Ishikawa (cell line): Measurements from ENCODE around the gene ZSWIM3.

ENCODE experiments used
- CEBPB ChIP-seq: IDR thresholded peaks from 2 replicates; pipeline ENCODE4 v1.6.1; 2012
- CREB1 ChIP-seq: IDR thresholded peaks from 2 replicates; pipeline ENCODE4 v1.6.1; 2012; ENCODE audit warnings: low read depth
- EGR1 ChIP-seq: IDR thresholded peaks from 2 replicates; pipeline ENCODE4 v1.6.1; 2012
- EP300 ChIP-seq: IDR thresholded peaks from 2 replicates; pipeline ENCODE4 v1.6.1; 2012; ENCODE audit warnings: borderline replicate concordance
- FOXM1 ChIP-seq: IDR thresholded peaks from 2 replicates; pipeline ENCODE4 v1.6.1; 2012; ENCODE audit warnings: low read depth, borderline replicate concordance
- MAX ChIP-seq: IDR thresholded peaks from 2 replicates; pipeline ENCODE4 v1.6.1; 2012
- NFIC ChIP-seq: IDR thresholded peaks from 2 replicates; pipeline ENCODE4 v1.6.1; 2012
- RAD21 ChIP-seq: IDR thresholded peaks from 2 replicates; pipeline ENCODE4 v1.6.1; 2012; ENCODE audit warnings: low read depth
- REST ChIP-seq: IDR thresholded peaks from 2 replicates; pipeline ENCODE4 v1.6.1; 2012; ENCODE audit warnings: low read depth, mild to moderate bottlenecking
- TAF1 ChIP-seq: IDR thresholded peaks from 2 replicates; pipeline ENCODE4 v1.6.1; 2012; ENCODE audit warnings: low read depth, mild to moderate bottlenecking
- TCF12 ChIP-seq: IDR thresholded peaks from 2 replicates; pipeline ENCODE4 v1.6.1; 2012; ENCODE audit warnings: low read depth
- TEAD4 ChIP-seq: IDR thresholded peaks from 2 replicates; pipeline ENCODE4 v1.6.1; 2012
- USF1 ChIP-seq: IDR thresholded peaks from 2 replicates; pipeline ENCODE4 v1.6.1; 2012
- YY1 ChIP-seq: IDR thresholded peaks from 2 replicates; pipeline ENCODE4 v1.6.1; 2012; ENCODE audit warnings: low read depth
- ZBTB7A ChIP-seq: IDR thresholded peaks from 2 replicates; pipeline ENCODE4 v1.6.1; 2012; ENCODE audit warnings: low read depth

The ZSWIM3 gene

GRCh38 chr20:45866454-45866853, 9.0 kb downstream of the ZSWIM3 start:
- no peak for TF ChIP-seq YY1

- no peak for TF ChIP-seq TEAD4
- TF ChIP-seq REST = no peak
Observed at GRCh38 chr20:45867136-45867818, 9.9 kb downstream of the ZSWIM3 start.

- no peak for TF ChIP-seq REST
- no peak for TF ChIP-seq TAF1
- TF ChIP-seq MAX = no peak
- TF ChIP-seq TCF12 = no peak
- no peak for TF ChIP-seq CREB1
- no peak for TF ChIP-seq EGR1
- TF ChIP-seq ZBTB7A = no peak
- no peak for TF ChIP-seq CEBPB
- TF ChIP-seq EP300 = no peak
- no peak for TF ChIP-seq NFIC
- TF ChIP-seq FOXM1 = no peak
- TF ChIP-seq TEAD4 = no peak
- no peak for TF ChIP-seq YY1
- no peak for TF ChIP-seq USF1
- no peak for TF ChIP-seq RAD21
Observed at GRCh38 chr20:45867819-45868176, 10.4 kb downstream of the ZSWIM3 start.

- TF ChIP-seq TCF12 (no peak), EGR1 (no peak), RAD21 (no peak), USF1 (no peak), TAF1 (no peak), CREB1 (no peak), ZBTB7A (no peak), REST (no peak), FOXM1 (no peak), NFIC (no peak), CEBPB (no peak), TEAD4 (no peak), MAX (no peak), EP300 (no peak), YY1 (no peak)
Observed at GRCh38 chr20:45872626-45873025, 15.2 kb downstream of the ZSWIM3 start.

GRCh38 chr20:45873409-45874103, 16.1 kb downstream of the ZSWIM3 start:
- TF ChIP-seq REST = no peak
